K562 (cell line): ENCODE measurements around the gene TTC21A. TPM values are rescaled to one million over a fixed set of nuclear protein-coding genes. Genes with fewer than 3 reads are reported as not detected.

Experiments
- ATAC-seq: fragments of 200-7000 bp; cut with Tn5 transposase; 3 replicates; pipeline ENCODE4 v1.9.1; 2020; ENCODE audit warnings: moderate library complexity
- BruUV-seq: library from RNA; stranded (reverse); fragments of 400-500 nt; replicated peaks from 2 replicates; lab custom pipeline; 2021; lab: Mats Ljungman, UMichigan
- CTCF ChIA-PET: fragments of 300-600 bp; formaldehyde crosslinking; extraction: SDS; loops from one replicate; lab custom pipeline; 2021; ENCODE audit warnings: low intra/inter-chr PET ratio; lab: Yijun Ruan, JAX
- POLR2A ChIA-PET: fragments of 300-600, 350-650 bp; sonication (Branson Sonifier 250); formaldehyde crosslinking; extraction: SDS; loops from one replicate; lab custom pipeline; 2021; ENCODE audit warnings: antibody characterized with exemption, inconsistent platforms; lab: Yijun Ruan, JAX
- DNase-seq, 4 experiments: peaks; one replicate each; pipeline versions ENCODE4 v3.0.0 to v3.0.0-alpha.2; 2011 to 2018; ENCODE audit warnings: low spot score in 3 of 4, mixed read lengths in 3 of 4; ENCODE audit errors: extremely low read depth in 1 of 4
- FAIRE-seq: peaks from 2 replicates; lab custom pipeline; 2011; peaks lifted over from hg19 to GRCh38; lab: Jason Lieb, UNC
- H2AFZ ChIP-seq: 2 replicates; pipeline ENCODE4 v1.6.0; 2011; ENCODE audit warnings: low read depth, low read length, control low read depth, inconsistent platforms
- H3K27ac ChIP-seq: fragments of 200-600 bp; 3 replicates; pipeline ENCODE4 v1.8.0; 2011; ENCODE audit warnings: low read depth, mild to moderate bottlenecking, control low read depth, inconsistent platforms, low read length, moderate library complexity, mixed read lengths; ENCODE audit errors: extremely low read depth
- H3K27me3 ChIP-seq, 2 experiments: fragments of 300-600 bp in 1 of 2; 2 replicates in 1 of 2; 3 replicates in 1 of 2; pipeline versions ENCODE4 v1.6.0 to v1.8.0; 2011; ENCODE audit warnings: inconsistent platforms in 2 of 2, low read length in 2 of 2, mild to moderate bottlenecking in 1 of 2, mixed read lengths in 1 of 2, moderate library complexity in 1 of 2; ENCODE audit not compliant: control insufficient read depth in 2 of 2, insufficient read depth in 2 of 2
- H3K36me3 ChIP-seq: fragments of 300-600 bp; 3 replicates; pipeline ENCODE4 v1.8.0; 2011; ENCODE audit warnings: mild to moderate bottlenecking, low read length, inconsistent platforms; ENCODE audit not compliant: control insufficient read depth, insufficient read depth
- H3K4me1 ChIP-seq, 2 experiments: fragments of 200-600 bp in 1 of 2; replicated peaks in 1 of 2; 2 replicates in 1 of 2; 3 replicates in 1 of 2; pipeline versions ENCODE4 v1.5.1 to v1.8.0; 2011; ENCODE audit warnings: inconsistent platforms in 2 of 2, low read length in 2 of 2, mild to moderate bottlenecking in 1 of 2, mixed read lengths in 1 of 2, moderate library complexity in 1 of 2; ENCODE audit not compliant: control insufficient read depth in 2 of 2, insufficient read depth in 2 of 2
- H3K4me2 ChIP-seq: 2 replicates; pipeline ENCODE4 v1.6.1; 2011; ENCODE audit warnings: low read length, control low read depth, inconsistent platforms, mixed read lengths; ENCODE audit not compliant: insufficient read depth
- H3K4me3 ChIP-seq: fragments of 200-600 bp; sonication (generic), shearing (Covaris generic); 2 replicates; pipeline ENCODE4 v1.5.1; 2016; ENCODE audit warnings: control low read depth, inconsistent platforms
- H3K79me2 ChIP-seq: fragments of 200-600 bp; 3 replicates; pipeline ENCODE4 v1.8.0; 2011; ENCODE audit warnings: low read length, inconsistent platforms; ENCODE audit not compliant: control insufficient read depth, insufficient read depth
- H3K9ac ChIP-seq, 2 experiments: 2 replicates each; pipeline versions ENCODE4 v1.6.0 to v1.6.1; 2011; ENCODE audit warnings: low read depth in 2 of 2, low read length in 2 of 2, control low read depth in 1 of 2, inconsistent platforms in 1 of 2, mild to moderate bottlenecking in 1 of 2, mixed read lengths in 1 of 2; ENCODE audit not compliant: insufficient read depth in 1 of 2
- H3K9me1 ChIP-seq: one replicate; pipeline ENCODE4 v1.6.0; 2011; ENCODE audit warnings: inconsistent platforms, mild to moderate bottlenecking, low read length, moderate library complexity; ENCODE audit not compliant: control insufficient read depth, insufficient read depth
- H3K9me3 ChIP-seq: replicated peaks from 2 replicates; pipeline ENCODE4 v1.5.1; 2011; ENCODE audit warnings: low read depth, low read length, inconsistent platforms; ENCODE audit not compliant: control insufficient read depth, insufficient read depth
- H4K20me1 ChIP-seq: replicated peaks from 2 replicates; pipeline ENCODE4 v1.6.1; 2011; ENCODE audit warnings: low read length, inconsistent platforms, mixed read lengths; ENCODE audit not compliant: control insufficient read depth, insufficient read depth
- GABPB1 ChIP-seq: sonication (generic); formaldehyde crosslinking; IDR thresholded peaks from 2 replicates; pipeline ENCODE4 v1.8.0; 2022; ENCODE audit warnings: mild to moderate bottlenecking, missing genetic modification reagents
- KDM4B ChIP-seq, 2 experiments: fragments of 450-650 bp in 1 of 2; sonication (generic) in 1 of 2; IDR thresholded peaks; 2 replicates each; pipeline ENCODE4 v1.6.1; 2016 to 2017; ENCODE audit warnings: borderline replicate concordance in 2 of 2, antibody characterized with exemption in 1 of 2, low read depth in 1 of 2, mild to moderate bottlenecking in 1 of 2
- MTA3 ChIP-seq: fragments of 450-650 bp; formaldehyde crosslinking; IDR thresholded peaks from 2 replicates; pipeline ENCODE4 v1.6.1; 2017; ENCODE audit warnings: mild to moderate bottlenecking, borderline replicate concordance
- MYC ChIP-seq, 2 experiments: fragments of 250-450 bp in 1 of 2; sonication (Bioruptor Pico) in 1 of 2; IDR thresholded peaks; 2 replicates each; pipeline versions ENCODE4 v1.5.1 to v1.6.1; 2012 to 2021; ENCODE audit warnings: low read depth in 2 of 2, borderline replicate concordance in 1 of 2, improper control_type of control experiment in 1 of 2, low read length in 1 of 2, mild to moderate bottlenecking in 1 of 2, moderate library complexity in 1 of 2
- NFE2L1 ChIP-seq: fragments of 450-650 bp; IDR thresholded peaks from 2 replicates; pipeline ENCODE4 v1.6.1; 2016; ENCODE audit warnings: missing genetic modification characterization, low read depth, mild to moderate bottlenecking, missing compliant biosample characterization, moderate library complexity, borderline replicate concordance
- NFRKB ChIP-seq: fragments of 450-650 bp; IDR thresholded peaks from 2 replicates; pipeline ENCODE4 v1.6.1; 2016; ENCODE audit warnings: low read depth
- RFX7 ChIP-seq: fragments of 250-450 bp; sonication (Bioruptor Pico); IDR thresholded peaks from 2 replicates; pipeline ENCODE4 v1.5.1; 2021; ENCODE audit warnings: mild to moderate bottlenecking
- TCF15 ChIP-seq: fragments of 250-450 bp; sonication (Bioruptor Pico); IDR thresholded peaks from 2 replicates; pipeline ENCODE4 v1.8.0; 2022; ENCODE audit warnings: moderate library complexity, mild to moderate bottlenecking, inconsistent platforms
- TEAD4 ChIP-seq, 2 experiments: sonication (generic) in 1 of 2; formaldehyde crosslinking in 1 of 2; IDR thresholded peaks; 2 replicates each; pipeline versions ENCODE4 v1.6.1 to v1.8.0; 2012 to 2022; ENCODE audit warnings: borderline replicate concordance in 1 of 2, inconsistent platforms in 1 of 2, low read length in 1 of 2, mild to moderate bottlenecking in 1 of 2, missing genetic modification reagents in 1 of 2
- ZC3H4 ChIP-seq: sonication (generic); formaldehyde crosslinking; IDR thresholded peaks from 2 replicates; pipeline ENCODE4 v1.9.0; 2021; ENCODE audit warnings: missing genetic modification reagents, borderline replicate concordance
- ZNF121 ChIP-seq: sonication (generic); formaldehyde crosslinking; conservative IDR thresholded peaks from 2 replicates; pipeline ENCODE4 v1.8.0; 2022; ENCODE audit warnings: missing genetic modification reagents
- ZNF239 ChIP-seq: fragments of 250-450 bp; sonication (Bioruptor Pico); IDR thresholded peaks from 2 replicates; pipeline ENCODE4 v1.4.0; 2020; ENCODE audit warnings: mild to moderate bottlenecking
- ZNF398 ChIP-seq: fragments of 250-450 bp; sonication (Bioruptor Pico); IDR thresholded peaks from 2 replicates; pipeline ENCODE4 v1.8.0; 2021; ENCODE audit warnings: moderate library complexity, mild to moderate bottlenecking, inconsistent platforms
- ZNF696 ChIP-seq: fragments of 250-450 bp; sonication (Bioruptor Pico); conservative IDR thresholded peaks from 2 replicates; pipeline ENCODE4 v1.4.0; 2020; ENCODE audit warnings: mild to moderate bottlenecking, moderate library complexity
- WGBS: fragments of 100-300 bp; shearing (Covaris generic); methylation state at CpG from one replicate; pipeline ENCODE4 v1.1.6; 2016; ENCODE audit warnings: low coverage, mixed read lengths; ENCODE audit not compliant: insufficient coverage; ENCODE audit errors: missing lambda C conversion rate; 5-methylcytosine and 5-hydroxymethylcytosine counted together
- in situ Hi-C: fragments of 300-500 bp; cut with MboI; formaldehyde crosslinking; loops from 4 replicates; pipeline ENCODE4 v1.15.0; 2018; ENCODE audit warnings: inconsistent platforms, mixed read lengths
- intact Hi-C: fragments of 100-400 bp; cut with micrococcal nuclease; formaldehyde crosslinking; loops from 2 replicates; pipeline ENCODE4 v1.14.2; 2022
- polyA plus RNA-seq, 8 experiments: library from polyadenylated mRNA; depleted of rRNA in 4 of 8; stranded (reverse) in 5 of 8; unstranded in 3 of 8; fragments of >200 nt; fragmentation: Nextera tagmentation in 2 of 8; fragmentation: Illumina TruSeq in 1 of 8; extraction: Ambion mirVana in 2 of 8; extraction: Trizol in 1 of 8; gene quantifications; 2 replicates each; pipeline versions ENCODE4 v1.2.1 to v1.2.3, GENCODE V29; 2011 to 2014; ENCODE audit warnings: inconsistent platforms in 1 of 8, missing spikeins in 1 of 8
- total RNA-seq, 7 experiments: library from RNA; depleted of rRNA in 6 of 7; stranded (reverse); fragments of >200 nt in 6 of 7; fragmentation: Illumina TruSeq in 2 of 7; extraction: Trizol in 2 of 7; gene quantifications; 2 replicates each; pipeline versions ENCODE4 v1.2.1 to v1.2.3, GENCODE V29; 2011 to 2021; ENCODE audit warnings: low replicate concordance in 1 of 7

Gene TTC21A
- total and polyA plus RNA-seq, 9 of the 15 experiments (the other 6 are each of a cell fraction or from before 2014, with no cell fraction given): 0.22 to 1.4 (median 0.70) TPM

DNA sequence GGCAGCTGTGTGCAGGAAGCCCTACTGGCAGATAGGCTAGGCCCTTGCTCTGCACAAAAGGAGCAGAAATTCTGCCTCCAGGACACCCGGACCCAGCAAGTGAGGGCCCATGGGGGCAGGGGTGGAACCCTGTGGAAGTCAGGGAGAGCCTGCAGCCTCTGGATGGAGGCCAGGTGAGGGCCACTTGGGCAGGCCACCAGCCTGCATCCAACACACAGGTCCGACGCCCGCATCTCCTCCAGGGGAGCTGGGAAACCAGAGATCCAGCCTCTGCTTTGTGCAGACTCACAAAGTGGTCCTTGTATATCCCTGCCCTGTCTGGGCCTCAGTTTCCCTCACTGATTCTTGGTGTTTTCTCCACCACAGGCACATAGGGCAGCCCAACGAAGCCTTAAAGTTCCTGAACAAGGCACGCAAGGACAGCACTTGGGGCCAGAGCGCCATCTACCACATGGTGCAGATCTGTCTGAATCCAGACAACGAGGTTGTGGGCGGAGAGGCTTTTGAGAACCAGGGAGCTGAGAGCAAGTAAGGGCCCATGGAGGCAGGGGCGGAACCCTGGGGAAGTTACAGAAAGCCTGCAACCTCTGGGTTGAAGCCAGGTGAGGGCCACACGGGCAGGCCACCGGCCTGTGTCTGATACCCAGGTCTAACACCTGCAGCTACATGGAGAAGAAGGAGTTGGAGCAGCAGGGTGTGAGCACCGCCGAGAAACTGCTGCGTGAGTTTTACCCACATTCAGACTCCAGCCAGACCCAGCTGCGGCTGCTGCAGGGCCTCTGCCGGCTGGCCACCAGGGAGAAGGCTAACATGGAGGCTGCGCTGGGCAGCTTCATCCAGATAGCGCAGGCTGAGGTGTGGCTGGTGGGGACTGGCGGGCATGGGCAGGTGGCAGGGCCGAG is 29.3 kb downstream of the TTC21A start:
- no peak for DNase-seq
- H4K20me1 ChIP-seq: peaks cover 12% of the 10 kb centered on the region
- H3K9ac ChIP-seq: peak overlapping the region in 1 of 2 experiments; percentile 47; a peak in 2 of 4 replicates
- H3K36me3 ChIP-seq: peaks cover 19% of the 10 kb centered on the region; the same call in 2 of the 3 replicates
- H3K9me1 ChIP-seq: no peaks in the 10 kb centered on the region
- ChIA-PET POLR2A (interaction anchor here (0.6 to 2.5 kb wide), 9 partner anchors 9 to 121 kb away, joined by 3 to 17 read pairs (median 4); no protein-coding TSS in a partner anchor), CTCF (no interaction called here)
- H3K27ac ChIP-seq: no peak overlapping the region
- H3K4me1 ChIP-seq: peaks cover 8 to 22% of the 10 kb centered on the region in 2 experiments; a peak in 4 of 5 replicates
- intact Hi-C loops (no loop called here), in situ Hi-C loops (no loop called here)
- 67% methylated on average over 21 of the region's 21 CpGs for WGBS
- no TSS peak for BruUV-seq
- H3K9me3 ChIP-seq: no peaks in the 10 kb centered on the region
- no peak for ATAC-seq
- no peak overlapping the region for H3K4me2 ChIP-seq
- no peak overlapping the region for H2AFZ ChIP-seq
- H3K79me2 ChIP-seq: no peaks in the 10 kb centered on the region
- no peak for FAIRE-seq
- no peak overlapping the region for H3K4me3 ChIP-seq
- H3K27me3 ChIP-seq: peaks cover 0 to 9% of the 10 kb centered on the region in 2 experiments; a peak in 1 of 5 replicates
- TF ChIP-seq ZNF239 (CRISPR knock-in tag) (peak; percentile 76), TCF15 (CRISPR knock-in tag) (no peak), NFRKB (no peak), RFX7 (CRISPR knock-in tag) (no peak), MYC (IDR thresholded peaks at IDR 0.05; ENCODE audit: low read depth, low read length) (no peak), MYC (CRISPR knock-in tag; IDR thresholded peaks at IDR 0.05; ENCODE audit: borderline replicate concordance, low read depth) (no peak), MTA3 (no peak), GABPB1 (no peak), TEAD4 (IDR thresholded peaks at IDR 0.05; ENCODE audit: low read length) (no peak), TEAD4 (CRISPR knock-in tag; IDR thresholded peaks at IDR 0.05; ENCODE audit: borderline replicate concordance) (no peak), KDM4B (IDR thresholded peaks at IDR 0.05; ENCODE audit: borderline replicate concordance in 2 of 2, low read depth in 1 of 2) (no peak), ZNF121 (CRISPR knock-in tag) (no peak), ZNF696 (CRISPR knock-in tag) (no peak), ZC3H4 (0 out of 2 replicates have a peak, but pooled peaks have one; percentile 39), ZNF398 (CRISPR knock-in tag) (no peak), NFE2L1 (tag) (no peak)
